TTC549 (cell line): ENCODE data around the gene RNH1.

Experiments used
- FAIRE-seq: peaks from 2 replicates; lab custom pipeline; 2012; peaks lifted over from hg19 to GRCh38; lab: Jason Lieb, UNC

The RNH1 gene

DNA sequence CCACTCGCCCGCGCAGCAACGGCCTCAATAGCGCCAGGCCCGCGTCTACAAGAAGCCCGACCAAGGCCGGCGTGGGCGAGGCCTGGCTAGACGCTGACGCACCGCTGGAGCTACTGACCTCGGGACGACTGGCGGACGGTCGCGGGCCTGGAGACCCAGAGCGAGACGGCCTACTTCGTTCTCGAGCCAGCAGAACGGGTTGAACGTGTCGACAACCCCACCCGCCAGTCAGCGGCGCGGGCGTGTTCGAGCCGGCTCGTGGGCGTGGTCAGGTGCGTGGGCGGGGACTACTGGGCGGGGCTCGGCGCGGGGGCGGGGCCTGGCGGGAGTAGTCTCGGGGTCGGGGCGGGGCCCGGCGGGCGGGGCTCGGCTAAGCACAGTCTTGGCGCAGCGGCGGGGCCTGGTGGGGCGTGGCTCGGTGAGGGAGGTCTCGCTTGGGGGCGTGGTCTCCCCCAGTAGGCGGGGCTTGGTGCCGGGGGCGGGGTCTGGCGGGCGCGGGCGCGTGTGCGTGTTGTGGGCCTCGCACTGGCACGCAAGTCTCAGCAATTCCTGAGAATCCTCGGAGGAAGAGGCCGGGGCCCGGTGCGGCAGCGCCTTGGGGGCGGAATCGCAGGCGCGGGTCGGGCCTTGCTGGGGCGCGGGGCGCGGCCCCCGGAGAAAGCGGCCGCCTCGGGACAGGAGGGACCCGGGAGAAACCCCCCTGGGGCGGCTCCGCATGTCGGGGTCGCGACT lies at the start of gene RNH1:
TSS of gene RNH1 (minus strand) at position 248 of the 732 bp plus-strand sequence. CDS start 5,080 bp downstream, outside the sequence.
- FAIRE-seq: no peak

DNA sequence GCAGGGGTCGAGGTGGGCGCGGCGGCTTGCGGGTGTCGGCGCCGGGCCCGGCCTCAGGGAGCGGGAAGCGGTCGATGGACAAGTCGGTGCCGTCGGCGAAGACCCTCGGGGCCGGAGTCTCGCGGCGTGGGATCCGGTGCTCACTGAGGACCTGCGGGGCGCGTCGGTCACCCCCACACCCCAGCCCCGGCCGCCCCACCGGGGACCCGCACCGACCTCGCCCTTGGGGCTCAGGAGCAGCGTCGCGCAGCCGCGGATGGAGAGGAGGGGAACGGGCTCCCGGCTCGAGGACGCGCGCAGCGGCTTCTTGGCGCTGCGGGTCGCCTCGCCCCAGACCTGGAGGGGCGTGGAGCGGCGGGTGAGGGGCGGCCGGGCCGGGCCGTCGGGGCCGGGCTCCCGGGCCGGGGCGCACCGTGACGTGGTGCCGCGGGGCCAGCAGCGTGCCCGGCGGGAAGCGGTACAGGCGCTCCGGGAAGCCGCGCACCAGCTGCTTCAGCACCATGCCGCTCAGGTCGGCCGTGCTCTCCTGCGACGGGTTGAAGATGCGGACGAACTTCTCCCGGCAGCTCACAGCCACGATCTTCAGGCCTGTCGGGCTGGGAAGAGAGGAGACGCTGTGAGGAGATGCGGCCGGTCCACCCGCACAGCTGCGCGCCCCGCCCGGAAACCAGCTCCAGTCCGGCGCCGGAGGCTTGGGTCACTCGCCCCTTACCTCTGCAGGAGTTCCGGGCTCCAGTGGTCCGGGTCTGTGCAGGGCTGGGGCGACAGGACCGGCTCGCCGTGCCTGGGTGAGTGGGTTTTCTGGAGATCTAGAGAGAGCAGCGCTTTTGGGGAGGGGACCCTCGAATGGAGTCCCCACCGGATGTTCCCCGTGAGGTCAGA lies 49.0 kb upstream of the RNH1 start:
- FAIRE-seq: no peak

DNA sequence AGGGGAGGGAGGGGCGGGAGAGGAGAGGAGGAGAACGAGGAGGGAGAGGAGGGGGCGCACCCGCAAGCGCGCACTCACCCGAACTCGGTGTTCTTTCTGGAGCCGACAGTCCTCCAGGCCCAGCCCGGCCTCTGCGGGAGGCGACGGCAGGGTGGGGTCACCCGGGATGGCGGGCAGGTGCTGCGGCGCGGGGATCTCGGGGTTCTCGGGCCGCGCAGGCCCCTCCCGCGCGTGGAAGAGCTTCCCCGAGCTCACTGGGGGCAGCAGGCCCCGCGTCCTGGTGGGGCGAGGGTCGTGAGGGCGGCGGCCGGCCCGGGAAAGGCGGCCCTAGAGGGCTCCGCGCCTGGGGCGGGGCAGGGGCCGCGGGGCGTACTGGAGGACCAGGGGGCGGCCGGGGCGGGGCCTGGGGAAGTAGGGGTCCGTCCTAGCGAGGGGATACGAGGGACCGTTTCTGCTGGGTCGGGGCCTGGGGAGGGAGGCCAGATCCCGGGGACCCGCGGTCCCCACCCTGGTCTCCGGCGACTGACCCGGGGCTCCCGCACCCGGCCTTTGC lies 48.3 kb upstream of the RNH1 start:
- no peak for FAIRE-seq

DNA sequence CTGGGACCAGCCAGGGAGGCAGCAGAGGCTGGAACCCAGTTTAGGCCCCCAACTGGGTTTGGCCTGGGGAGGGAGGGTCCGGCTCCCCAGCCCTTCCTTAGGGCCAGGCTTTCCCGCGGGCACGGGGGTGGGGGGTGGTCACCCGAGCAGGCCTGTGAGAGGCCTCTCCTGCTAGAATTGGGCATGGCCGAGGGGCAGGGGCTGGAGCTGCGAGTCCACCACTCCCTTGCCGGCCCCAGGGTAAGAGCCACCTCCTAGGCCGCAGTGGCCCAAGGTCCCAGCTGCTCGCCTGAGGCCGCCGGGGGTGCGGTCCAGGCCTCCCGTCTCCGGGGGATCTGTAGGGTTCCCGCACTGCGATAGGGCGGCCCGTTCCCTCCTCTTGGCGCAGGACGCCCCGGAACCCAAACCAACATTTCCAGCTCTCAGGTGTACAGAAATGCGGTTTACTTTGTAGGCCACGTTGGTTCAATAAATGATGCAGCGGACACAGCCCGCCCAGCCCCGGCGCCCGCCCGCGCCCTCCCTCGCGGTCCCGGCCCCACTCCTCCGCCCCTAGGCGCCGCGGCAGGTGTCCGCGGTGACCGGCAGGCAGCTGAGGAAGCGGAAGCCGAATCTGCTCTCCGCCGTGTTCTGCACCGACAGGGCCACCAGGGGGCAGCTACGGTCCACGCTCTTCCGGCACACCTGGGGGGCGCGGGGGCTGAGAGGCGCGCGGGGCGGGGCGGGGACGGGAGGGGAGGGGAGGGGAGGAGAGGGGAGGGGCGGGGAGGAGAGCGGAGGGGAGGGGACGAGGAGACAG lies 47.6 kb upstream of the RNH1 start:
- no peak for FAIRE-seq

DNA sequence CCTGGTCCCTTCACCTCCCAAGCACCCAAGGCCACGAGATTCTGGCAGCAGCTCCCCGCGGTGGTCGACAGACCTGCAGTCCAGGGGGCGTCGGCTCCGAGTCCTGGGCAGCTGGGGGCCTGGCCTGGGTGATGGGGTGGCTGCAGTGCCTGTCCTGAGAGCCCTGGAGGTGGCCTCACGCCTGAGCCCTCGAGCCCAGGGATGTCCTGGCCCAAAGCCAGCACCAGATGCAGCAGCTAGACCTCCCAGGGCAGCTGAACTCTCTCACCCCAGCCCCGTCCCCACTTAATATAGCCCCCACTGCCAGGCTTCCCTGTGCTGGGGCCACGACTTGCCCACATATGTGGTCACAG lies 46.9 kb upstream of the RNH1 start:
- no peak for FAIRE-seq

DNA sequence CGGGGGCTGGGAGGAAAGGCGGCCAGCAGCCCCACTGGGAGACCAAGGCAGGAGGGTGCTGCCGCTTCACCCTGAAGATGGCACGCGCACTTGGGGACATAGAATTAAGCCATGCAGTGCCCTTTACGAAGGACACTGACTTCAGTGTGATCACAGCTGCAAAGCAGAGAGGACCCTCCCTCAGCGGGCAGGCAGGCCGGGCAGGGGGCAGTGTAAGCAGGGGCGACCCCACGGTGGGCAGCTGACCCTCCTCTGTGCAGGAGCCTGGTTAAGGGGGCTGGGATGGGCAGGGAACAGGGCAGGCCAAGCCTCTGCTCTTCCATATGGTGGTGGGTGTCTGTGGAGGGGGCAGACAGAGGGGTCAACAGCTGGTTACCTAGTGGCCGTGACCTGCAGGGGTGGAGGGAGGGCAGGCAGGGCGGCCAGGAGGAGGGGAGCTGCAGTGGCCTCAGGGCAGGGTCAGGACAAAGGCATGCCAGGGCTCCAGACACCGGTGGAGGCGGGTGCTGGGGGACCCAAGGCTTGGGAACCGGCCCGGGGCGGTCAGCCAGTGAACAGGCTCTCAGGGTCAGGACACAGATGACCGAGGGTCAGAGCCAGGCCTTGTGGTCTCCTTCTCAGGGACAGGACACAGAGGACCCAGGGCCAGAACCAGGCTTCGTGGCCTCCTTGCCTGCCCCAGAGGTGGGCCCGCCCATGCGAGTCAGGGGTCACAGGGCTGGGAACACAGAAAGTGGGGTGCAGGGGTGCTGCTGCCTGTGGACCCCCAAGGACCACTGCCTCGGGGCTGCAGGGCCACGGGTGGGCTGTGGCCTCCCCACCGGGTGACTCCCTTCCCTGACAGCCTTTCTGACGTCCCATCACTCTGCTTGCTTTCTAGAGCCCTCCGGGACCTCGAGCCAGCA lies 46.3 kb upstream of the RNH1 start:
- no peak for FAIRE-seq

DNA sequence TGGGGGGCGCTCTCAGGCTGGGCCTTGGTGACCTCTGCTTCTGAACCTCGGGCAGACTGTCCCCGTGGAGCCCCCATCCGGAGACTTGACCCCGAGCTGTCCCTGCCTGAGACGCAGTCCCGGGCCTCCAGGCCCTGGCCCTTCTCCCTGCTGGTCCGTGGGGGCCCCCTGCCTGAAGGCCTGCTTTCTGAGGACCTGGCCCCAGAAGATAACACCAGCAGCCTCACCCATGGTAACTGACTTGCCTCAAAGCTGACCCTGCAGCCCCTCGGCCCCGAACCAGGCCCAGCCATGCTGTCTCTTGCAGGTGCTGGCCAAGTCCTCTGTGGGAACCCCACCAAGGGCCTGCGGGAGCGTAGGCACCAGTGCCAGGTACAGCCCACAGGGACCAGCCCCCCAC lies 44.6 kb upstream of the RNH1 start:
- no peak for FAIRE-seq

DNA sequence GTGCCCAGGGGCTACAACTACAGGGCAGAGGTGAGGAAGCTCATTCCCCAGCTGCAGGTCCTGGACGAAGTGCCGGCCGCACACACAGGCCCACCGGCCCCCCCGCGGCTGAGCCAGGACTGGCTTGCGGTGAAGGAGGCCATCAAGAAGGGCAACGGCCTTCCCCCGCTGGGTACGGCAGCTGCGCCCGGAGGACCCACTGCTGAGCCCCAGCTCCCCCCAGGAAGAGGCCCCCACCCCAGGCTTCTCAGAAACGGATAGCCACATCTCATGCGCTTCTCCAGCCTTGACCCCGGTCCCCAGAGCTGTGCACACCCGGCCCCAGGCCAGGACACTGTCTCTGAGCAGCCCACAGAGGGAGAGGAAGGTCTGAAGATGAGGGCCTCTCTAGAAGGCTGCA lies 44.1 kb upstream of the RNH1 start:
- FAIRE-seq: no peak

DNA sequence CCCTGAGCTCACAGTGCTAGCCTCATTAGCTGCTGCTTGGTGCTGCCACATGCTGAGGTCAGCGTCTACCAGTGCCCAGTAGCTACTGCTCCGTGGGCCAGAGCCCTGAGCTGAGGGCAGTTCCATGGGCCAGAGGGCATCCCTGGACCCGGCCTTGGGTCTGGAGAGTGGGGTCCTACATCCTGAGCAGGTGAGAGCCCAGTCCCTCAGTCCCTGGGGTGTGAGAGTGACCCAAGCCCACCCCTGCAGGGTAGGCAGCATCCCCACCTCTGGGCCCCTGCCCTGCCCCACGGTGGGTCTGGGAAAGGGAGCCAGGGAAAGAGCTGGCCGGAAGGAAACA lies 43.7 kb upstream of the RNH1 start:
- no peak for FAIRE-seq

DNA sequence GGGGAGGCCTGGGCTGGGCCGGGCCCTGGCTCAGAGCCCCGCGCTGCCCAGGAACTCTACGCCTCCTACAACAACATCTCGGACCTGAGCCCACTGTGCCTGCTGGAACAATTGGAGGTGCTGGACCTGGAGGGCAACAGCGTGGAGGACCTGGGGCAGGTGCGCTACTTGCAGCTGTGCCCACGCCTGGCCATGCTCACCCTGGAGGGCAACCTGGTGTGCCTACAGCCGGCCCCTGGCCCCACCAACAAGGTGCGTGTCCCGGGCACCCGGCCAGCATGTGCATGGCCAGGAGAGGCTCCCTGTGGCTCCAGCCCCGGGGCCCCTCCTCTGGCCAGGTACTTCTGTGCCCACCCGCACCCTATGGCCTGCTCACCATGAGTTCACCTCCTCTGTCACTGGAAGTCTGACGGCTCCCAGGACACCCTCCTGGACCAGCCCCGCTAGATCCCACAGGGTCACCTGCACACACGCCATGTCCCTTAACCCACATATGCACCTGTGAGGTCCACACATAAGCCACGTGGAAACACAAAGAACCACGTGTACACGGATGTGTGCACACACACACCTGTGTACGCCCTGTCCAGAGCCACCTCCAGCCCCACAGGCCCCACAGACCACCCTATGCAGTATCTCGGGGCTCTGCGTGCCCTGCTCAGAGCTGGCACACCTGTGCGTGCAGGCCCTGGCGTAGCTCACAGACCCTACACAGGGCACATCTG lies 43.1 kb upstream of the RNH1 start:
- FAIRE-seq: no peak

DNA sequence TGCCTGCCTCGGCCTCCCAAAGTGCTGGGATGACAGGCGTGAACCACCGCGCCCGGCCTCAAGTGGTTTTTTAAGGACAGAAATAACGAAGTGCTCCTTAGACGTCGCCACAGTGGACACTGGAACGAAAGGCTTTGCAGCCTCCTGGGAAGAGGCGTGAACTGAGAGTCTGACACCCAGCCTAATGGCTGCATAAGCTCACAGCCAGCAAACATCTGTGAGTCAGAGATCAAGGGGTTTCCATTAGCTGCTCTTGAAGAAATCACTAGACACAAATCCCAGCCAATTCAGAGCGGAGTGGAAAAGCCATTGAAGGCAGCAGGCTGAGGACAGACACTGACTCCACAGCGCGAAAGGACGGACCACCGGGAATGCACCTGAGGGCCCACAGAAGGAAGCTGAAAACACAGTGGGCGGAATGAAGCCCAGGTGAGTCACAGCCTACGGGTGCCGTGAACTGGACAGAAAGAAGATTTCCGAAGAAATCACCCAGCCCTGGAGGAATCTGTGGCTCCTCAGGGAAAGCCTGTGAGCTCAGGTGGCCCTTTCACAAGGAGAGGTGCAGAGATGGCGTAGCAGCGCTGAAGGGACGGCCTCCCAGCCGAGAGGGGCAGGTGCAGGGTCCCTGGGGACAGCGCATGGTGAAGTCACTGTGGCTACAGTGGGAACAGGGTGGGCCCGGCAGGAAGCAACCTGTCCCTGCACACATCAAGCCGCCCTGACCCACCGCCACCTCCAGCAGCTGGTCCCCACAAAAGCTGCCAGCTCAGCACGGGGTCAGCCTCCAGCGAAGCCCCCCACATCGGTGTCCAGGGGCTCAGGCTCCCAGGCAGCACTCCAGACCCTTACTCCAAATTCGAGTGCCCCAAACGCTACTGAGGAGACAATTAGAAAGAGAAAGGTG lies 41.9 kb upstream of the RNH1 start:
- FAIRE-seq: no peak

DNA sequence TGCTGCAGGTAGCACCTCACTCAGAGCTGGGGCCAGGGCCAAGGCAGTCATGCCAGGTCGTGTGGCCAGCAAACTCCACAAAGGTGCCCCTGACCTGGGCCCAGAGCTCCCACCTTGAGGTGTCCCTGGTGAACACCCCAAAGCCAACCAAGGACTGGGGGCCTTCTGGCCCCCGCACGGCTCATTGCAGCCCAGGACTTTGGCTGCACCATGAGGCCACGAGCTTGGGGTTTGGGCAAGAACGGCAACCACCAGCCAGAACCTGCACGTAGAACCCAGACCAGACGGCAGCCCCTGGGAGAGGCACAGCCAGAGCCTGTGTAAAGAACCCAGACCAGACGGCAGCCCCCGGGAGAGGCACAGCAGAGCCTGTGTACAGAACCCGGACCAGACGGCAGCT lies 38.1 kb upstream of the RNH1 start:
- FAIRE-seq: no peak

DNA sequence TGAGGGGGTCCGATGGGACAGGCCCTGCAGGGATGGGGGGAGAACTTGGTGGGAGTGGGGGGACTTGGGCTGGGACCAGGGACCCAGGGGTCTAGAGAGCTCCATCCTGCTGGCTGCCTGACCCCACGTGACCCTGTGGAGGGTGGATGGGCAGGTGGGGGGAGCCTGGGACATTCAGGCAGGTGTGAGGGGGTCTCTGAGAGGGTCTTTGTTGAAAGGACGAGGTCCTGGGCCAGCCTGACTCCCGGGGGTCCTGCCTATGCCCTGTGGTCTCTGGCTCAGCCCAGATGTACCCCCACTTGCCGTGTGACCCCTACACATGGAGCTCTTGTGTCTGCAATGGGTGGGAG lies 37.8 kb upstream of the RNH1 start:
- no peak for FAIRE-seq

DNA sequence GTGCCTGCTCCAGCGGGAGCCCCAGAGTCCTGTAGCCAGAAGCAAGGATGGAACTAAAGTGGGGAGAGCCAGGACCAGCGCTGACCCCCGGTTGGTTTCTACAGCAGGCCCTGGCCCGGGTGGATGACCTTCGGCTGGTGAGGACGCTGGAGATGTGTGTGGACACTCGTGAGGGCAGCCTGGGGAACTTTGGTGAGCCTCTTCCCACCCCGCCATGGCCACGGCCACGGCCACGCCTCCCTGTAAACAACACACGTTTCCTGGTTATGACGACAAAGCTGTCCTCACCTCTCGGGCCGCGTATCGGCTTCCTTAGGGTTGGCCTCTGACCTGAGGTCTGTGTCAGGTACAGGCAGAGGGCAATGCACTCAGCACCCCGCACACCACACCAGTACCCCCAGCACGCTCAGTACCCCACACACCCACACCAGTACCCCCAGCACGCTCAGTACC lies 34.4 kb upstream of the RNH1 start:
- FAIRE-seq: no peak

DNA sequence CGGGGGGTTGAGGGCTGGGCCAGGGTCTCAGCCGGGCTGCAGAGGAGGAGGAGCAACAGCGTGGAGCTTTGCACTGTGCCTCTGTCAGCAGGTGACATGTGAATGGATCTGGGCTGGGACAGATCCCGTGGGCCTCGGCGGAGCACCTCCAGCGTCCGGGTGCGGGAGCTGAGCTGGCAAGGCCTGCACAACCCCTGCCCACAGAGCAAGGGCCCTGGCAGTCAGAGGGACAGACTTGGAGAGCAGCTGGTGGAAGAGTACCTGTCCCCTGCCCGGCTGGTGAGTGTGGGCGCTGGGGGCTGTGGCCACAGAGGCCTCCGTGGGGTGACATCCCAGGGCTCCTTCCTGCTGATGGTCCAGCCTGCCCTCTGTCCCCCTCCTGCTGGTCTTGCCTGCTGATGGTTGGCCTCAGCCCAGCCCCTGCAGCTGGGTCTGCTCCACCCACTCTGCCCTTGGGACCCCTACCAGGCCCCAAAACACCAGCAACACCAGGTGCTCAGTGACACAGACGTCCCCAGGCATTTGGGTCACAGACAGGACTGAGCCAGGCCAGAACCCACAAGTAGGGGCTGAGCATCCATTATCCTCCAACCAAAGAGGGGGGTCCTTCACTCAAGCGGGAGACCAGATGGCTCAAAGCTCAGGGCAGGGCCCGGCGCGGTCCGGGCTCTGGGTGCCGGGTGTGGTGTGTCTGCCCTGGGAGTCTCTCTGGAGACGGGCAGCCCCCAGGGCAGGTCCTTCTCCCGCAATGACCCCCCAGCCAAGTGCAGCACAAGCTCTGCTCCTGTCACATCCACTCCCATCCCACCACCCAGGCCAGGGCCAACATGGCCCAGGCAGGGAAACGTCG lies 33.8 kb upstream of the RNH1 start:
- no peak for FAIRE-seq

DNA sequence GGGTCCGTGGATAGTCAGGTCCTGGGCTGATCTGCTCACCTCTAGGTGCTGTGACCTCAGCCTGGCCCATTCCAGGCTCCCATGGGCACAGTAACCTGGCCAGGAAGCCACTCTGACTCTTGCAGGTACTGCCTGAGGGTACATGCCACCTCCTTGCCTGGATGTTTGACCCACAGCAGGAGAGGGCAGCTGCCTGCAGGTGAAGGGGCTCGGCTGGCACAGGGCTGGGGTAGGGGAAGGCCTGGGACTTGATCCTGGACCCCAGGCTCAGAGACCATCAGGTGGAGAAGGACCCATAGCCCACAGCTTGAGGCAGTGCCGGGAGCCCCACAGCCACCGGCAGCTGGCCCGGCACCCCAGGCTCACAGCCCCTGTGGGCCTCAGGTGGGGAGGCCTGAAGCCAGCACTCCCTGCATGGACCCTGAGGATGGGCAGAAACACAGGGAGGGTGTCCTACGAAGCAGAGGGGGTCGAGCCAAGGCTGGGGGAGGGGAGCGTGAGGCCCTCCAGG lies 33.0 kb upstream of the RNH1 start:
- FAIRE-seq: no peak

DNA sequence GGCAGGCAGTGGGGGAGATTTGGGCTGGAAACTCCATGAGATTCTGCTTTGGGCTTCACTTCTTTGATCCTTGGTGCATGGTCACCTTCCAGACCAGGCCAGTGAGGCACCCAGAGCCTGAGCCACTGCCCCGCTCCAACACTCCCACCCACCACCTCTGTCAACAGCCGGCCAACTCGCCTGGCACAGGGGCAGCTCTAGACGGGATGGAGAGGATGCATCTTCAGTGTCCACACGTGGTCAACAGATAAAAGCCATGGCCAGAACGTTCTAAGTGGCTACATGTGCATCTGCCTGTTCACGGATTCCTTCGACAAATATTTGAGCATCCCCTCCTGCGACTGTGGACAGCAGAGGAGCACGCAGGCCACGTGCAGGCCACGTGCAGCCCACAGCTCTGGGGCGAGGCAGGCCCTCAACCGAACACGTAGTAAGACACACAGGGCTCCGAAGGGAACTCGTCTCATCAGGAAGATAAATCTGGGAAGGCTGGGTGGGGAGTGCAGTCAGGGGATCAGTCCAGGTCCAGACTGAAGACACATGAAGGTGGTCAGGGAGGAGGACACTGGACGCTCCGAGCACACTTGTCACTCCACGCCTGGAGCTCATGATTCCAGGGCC lies 31.5 kb upstream of the RNH1 start:
- FAIRE-seq: no peak
